ENCODE results near the gene CCDC191.

The CCDC191 gene

GRCh38 chr3:114034211-114034610 is 22.1 kb downstream of the CCDC191 start:
- no peak for DNase-seq (ENCODE audit: low spot score)

DNA sequence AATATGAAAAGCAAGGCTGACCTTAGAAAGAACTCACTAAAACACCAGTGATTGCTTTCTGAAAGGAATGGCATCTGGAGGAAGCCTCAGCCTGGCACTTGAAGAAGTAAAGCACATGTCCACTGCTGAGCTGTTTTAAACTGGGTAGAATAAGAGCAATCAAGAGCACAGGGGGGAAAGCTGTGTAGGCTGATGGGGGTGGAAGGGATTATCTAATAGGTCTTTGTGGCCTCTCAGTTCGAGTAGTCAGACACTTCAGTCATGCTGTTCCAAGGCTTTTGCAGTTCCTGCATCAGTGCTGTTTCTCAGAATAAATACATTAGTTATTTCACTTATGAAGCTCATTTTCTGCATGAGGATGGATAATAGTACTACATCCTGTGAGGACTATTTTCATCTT is 22.6 kb downstream of the CCDC191 start:
- no peak for TF ChIP-seq CTCF (IDR thresholded peaks at IDR 0.05; ENCODE audit: extremely low read depth, missing control alignments)
- DNase-seq (ENCODE audit: low spot score) = no peak

More at GRCh38 chr3:114034211-114034610, 22.1 kb downstream of the CCDC191 start:
- TF ChIP-seq CTCF (IDR thresholded peaks at IDR 0.05; ENCODE audit: extremely low read depth, missing control alignments) = no peak

- DNase-seq (ENCODE audit: low spot score) = no peak
- TF ChIP-seq CTCF (IDR thresholded peaks at IDR 0.05; ENCODE audit: extremely low read depth, missing control alignments) = no peak
Observed at GRCh38 chr3:114026331-114026730, 30.0 kb downstream of the CCDC191 start.

DNA sequence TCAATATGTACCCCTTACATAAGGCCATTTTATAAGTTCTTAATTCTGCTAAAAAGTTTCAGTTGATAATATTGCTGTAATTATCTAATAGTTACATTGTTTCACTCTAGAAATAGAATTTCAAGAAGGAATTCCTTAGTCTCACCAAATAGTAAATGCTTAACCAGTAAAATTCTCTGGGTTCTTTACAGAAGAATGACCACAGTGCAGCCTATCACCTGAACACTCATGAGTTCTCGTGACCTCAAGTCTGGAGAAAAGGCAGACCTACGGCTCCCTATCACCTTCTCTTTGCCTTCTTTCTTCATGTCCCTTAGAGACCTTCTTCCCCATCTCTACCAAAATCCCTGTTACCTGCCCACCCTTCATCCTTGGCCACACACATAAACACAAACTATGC is 30.9 kb downstream of the CCDC191 start:
- no peak for TF ChIP-seq CTCF (IDR thresholded peaks at IDR 0.05; ENCODE audit: extremely low read depth, missing control alignments)
- no peak for DNase-seq (ENCODE audit: low spot score)

DNA sequence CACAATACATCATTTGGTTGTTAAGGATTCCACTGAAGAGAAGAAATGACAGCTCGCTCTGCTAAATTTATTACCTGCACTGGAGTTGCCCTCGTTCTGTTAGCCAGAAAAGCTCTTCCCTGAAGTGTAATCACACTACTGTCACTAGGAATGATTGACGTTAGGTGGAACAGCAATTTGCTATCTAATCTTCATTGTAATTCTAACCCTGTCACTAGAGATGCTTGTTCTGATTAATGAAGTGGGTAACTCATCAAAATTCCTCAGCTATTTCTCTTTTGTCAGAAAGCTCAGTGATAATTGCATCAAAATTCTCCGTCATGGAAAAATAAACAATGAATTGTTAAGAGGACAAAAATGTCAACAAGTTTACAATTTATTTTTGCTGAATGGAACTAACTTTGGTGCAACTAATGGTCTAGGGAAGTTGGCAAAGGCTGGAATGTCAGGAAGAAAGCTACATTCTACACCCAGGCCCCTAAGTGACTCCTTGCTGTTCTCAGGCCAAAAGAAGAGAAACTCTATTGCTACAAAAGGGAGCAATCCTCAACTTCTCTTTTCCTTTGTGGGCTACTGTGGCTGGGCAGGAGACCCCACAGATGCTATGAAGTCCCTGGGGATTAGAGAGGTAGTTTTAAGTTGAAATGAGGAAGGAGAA is 34.1 kb downstream of the CCDC191 start:
- no peak for DNase-seq (ENCODE audit: low spot score)
- no peak for TF ChIP-seq CTCF (IDR thresholded peaks at IDR 0.05; ENCODE audit: extremely low read depth, missing control alignments)

GRCh38 chr3:114020907-114021306 is 35.4 kb downstream of the CCDC191 start:
- TF ChIP-seq CTCF (IDR thresholded peaks at IDR 0.05; ENCODE audit: extremely low read depth, missing control alignments) = no peak
- DNase-seq (ENCODE audit: low spot score) = no peak

DNA sequence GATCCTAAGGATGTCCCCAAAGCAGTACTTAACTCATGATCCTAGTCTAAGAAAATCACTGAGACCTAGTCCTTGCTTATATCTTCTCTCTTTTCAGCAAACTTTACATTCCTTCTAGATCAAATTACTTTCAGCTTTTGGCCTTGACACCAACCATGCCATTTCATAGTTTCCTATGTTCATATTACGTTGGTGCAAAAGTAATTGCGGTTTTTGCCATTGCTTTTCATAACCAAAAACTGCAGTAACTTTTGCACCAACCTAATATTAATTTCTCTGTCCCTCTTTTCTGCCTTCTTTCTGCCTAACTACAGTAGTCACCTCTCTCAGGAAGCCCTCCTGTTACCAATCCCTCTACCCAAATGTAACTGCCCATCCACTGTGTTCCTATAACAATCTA is 36.8 kb downstream of the CCDC191 start:
- TF ChIP-seq CTCF (IDR thresholded peaks at IDR 0.05; ENCODE audit: extremely low read depth, missing control alignments) = no peak
- DNase-seq (ENCODE audit: low spot score) = no peak

Data from GM20000 (cell line).